Upper lobe of left lung (tissue), 6 donors: ENCODE measurements around the gene MTPN. TPM values are rescaled to one million over a fixed set of nuclear protein-coding genes. Genes with fewer than 3 reads are reported as not detected.

ENCODE experiments used
- ATAC-seq, 2 donors: fragments of 200-7000 bp; cut with Tn5 transposase; one replicate each; pipeline ENCODE4 v1.9.1; 2022; ENCODE audit warnings: mild to moderate bottlenecking in 2 of 2, moderate library complexity in 2 of 2; ENCODE audit not compliant: low FRiP score in 2 of 2
- DNase-seq, 2 donors: peaks; one replicate each; pipeline ENCODE4 v3.0.0-alpha.2; 2019 to 2020
- H3K27ac ChIP-seq, 4 donors: fragments of 200-600 bp; sonication (generic); one replicate each; pipeline ENCODE4 v1.5.1; 2016 to 2019
- H3K27me3 ChIP-seq, 4 donors: fragments of 200-600 bp; sonication (generic); one replicate each; pipeline ENCODE4 v1.5.1; 2017 to 2019
- H3K36me3 ChIP-seq, 4 donors: fragments of 200-600 bp; sonication (generic); one replicate each; pipeline ENCODE4 v1.5.1; 2016 to 2019
- H3K4me1 ChIP-seq, 4 donors: fragments of 200-600 bp; sonication (generic); one replicate each; pipeline ENCODE4 v1.5.1; 2018 to 2019
- H3K4me3 ChIP-seq, 4 donors: fragments of 200-600 bp; sonication (generic); one replicate each; pipeline ENCODE4 v1.5.1; 2017 to 2019; ENCODE audit warnings: mild to moderate bottlenecking in 2 of 4, moderate library complexity in 1 of 4
- H3K9me3 ChIP-seq, 4 donors: fragments of 200-600 bp; sonication (generic); one replicate each; pipeline ENCODE4 v1.5.1; 2018 to 2019
- EP300 ChIP-seq, 4 donors: sonication (generic); formaldehyde crosslinking; IDR thresholded peaks; one replicate each; pipeline ENCODE4 v1.5.1; 2017; ENCODE audit warnings: antibody characterized with exemption in 4 of 4, control low read depth in 2 of 4
- POLR2A ChIP-seq, 4 donors: fragments of 450-650 bp; IDR thresholded peaks; one replicate each; pipeline ENCODE4 v1.5.1; 2016 to 2017; ENCODE audit warnings: antibody characterized with exemption in 4 of 4, mild to moderate bottlenecking in 2 of 4
- POLR2AphosphoS5 ChIP-seq, 2 donors: sonication (generic); formaldehyde crosslinking; IDR thresholded peaks; one replicate each; pipeline ENCODE4 v1.5.1; 2017; ENCODE audit warnings: antibody characterized with exemption in 2 of 2
- WGBS, 2 donors: methylation state at CpG; one replicate each; pipeline ENCODE4 v1.1.5; 2017 to 2018; 5-methylcytosine and 5-hydroxymethylcytosine counted together
- total RNA-seq, 6 donors: library from RNA; depleted of rRNA in 4 of 6; stranded (reverse); fragments of >200 nt in 4 of 6; gene quantifications; one replicate each; pipeline versions ENCODE4 v1.1.0 to v1.2.1, GENCODE V29; 2016 to 2021
- TF ChIP-seq, protein P1 (sequence below), 6 experiments: fragments of 450-650 bp in 4 of 6; fragments of 200-600 bp in 2 of 6; sonication (generic) in 2 of 6; IDR thresholded peaks; one replicate each; pipeline ENCODE4 v1.5.1; 2016 to 2019; ENCODE audit warnings: antibody characterized with exemption in 6 of 6
- donor health status: DM: no; HTN: no; CAD: no; lungs with moderate emphysema.
- donor health status: DM: no; HTN: yes; CAD: no; lungs with severe emphysema.

MTPN gene
- total RNA-seq, 6 donors from 2014 or later: 34.2 to 145 (median 87.3) TPM

DNA sequence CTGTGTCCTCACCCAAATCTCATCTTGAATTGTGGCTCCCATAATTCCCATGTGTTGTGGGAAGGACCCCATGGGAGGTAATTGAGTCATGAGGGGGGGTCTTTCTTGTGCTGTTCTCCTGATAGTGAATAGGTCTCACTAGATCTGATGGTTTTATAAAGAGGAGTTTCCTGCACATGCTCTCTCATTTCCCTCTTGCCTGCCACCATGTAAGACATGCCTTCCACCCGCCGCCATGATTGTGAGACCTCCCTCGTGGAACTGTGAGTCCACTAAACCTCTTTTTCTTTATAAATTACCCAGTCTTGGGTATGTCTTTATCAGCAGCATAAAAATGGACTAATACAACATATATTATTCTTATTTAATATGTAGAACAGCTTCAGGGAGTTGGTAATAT is 29.0 kb upstream of the MTPN start:
- Histone ChIP-seq H3K4me3 (no peak overlapping the region), H3K9me3 (no peaks in the 10 kb centered on the region), H3K4me1 (no peaks in the 10 kb centered on the region), H3K27ac (no peak overlapping the region), H3K36me3 (no peaks in the 10 kb centered on the region), H3K27me3 (no peaks in the 10 kb centered on the region)
- no peak for DNase-seq
- ATAC-seq: no peak
- TF ChIP-seq POLR2AphosphoS5 (IDR thresholded peaks at IDR 0.05) (no peak), POLR2A (IDR thresholded peaks at IDR 0.05) (no peak), EP300 (IDR thresholded peaks at IDR 0.05) (no peak)
- TF ChIP-seq, protein P1, sequence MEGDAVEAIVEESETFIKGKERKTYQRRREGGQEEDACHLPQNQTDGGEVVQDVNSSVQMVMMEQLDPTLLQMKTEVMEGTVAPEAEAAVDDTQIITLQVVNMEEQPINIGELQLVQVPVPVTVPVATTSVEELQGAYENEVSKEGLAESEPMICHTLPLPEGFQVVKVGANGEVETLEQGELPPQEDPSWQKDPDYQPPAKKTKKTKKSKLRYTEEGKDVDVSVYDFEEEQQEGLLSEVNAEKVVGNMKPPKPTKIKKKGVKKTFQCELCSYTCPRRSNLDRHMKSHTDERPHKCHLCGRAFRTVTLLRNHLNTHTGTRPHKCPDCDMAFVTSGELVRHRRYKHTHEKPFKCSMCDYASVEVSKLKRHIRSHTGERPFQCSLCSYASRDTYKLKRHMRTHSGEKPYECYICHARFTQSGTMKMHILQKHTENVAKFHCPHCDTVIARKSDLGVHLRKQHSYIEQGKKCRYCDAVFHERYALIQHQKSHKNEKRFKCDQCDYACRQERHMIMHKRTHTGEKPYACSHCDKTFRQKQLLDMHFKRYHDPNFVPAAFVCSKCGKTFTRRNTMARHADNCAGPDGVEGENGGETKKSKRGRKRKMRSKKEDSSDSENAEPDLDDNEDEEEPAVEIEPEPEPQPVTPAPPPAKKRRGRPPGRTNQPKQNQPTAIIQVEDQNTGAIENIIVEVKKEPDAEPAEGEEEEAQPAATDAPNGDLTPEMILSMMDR (IDR thresholded peaks at IDR 0.05): no peak
- 90 to 92% methylated on average over 3 of the region's 3 CpGs for WGBS, 2 donors

DNA sequence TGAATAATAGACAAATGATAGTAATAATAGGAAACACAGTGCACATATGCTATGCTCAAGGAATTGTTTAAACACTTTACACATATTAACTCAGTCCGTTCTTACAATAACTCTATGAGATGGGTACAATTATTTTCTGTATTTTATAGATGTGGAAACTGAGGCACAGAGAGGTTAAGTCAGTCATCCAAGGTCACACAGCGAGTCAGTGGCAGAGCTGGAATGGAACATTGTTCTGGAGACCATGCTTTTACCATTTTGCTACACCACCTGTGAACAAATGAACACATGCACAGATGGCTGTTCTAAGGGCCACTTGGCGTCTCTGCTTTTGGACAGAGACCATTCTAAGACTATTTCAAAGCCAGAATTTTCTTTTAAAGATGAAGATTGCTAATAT is 26.9 kb upstream of the MTPN start:
- DNase-seq (no peak), ATAC-seq (no peak)
- H3K36me3 ChIP-seq: no peaks in the 10 kb centered on the region
- WGBS, 2 donors: 88 to 92% methylated on average over 3 of the region's 3 CpGs
- no peaks in the 10 kb centered on the region for H3K4me1 ChIP-seq
- no peak overlapping the region for H3K4me3 ChIP-seq
- no peak for TF ChIP-seq EP300 (IDR thresholded peaks at IDR 0.05)
- no peak for TF ChIP-seq POLR2AphosphoS5 (IDR thresholded peaks at IDR 0.05)
- TF ChIP-seq, protein P1 (IDR thresholded peaks at IDR 0.05): no peak
- no peak for TF ChIP-seq POLR2A (IDR thresholded peaks at IDR 0.05)
- no peaks in the 10 kb centered on the region for H3K9me3 ChIP-seq
- H3K27ac ChIP-seq: no peak overlapping the region
- no peaks in the 10 kb centered on the region for H3K27me3 ChIP-seq

DNA sequence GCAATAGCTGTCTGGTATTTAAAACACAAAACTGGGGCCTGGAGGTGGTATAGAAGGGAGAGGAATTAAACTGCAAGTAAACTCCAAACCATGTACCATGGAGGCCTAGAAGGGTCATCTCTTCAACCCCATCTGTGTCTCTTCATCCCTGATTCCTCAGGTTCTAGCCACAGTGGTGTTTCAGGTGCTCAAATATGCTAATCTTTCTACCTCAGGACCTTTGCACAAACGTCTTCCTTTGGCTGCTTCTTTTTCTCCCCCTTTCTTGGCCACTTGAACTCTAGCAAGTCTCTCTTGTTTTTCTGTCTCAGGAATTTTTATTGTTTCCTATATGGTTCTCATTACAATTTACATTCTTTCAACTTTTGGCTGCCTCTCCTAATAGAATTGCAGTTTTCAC is 25.6 kb upstream of the MTPN start:
- H3K36me3 ChIP-seq: no peaks in the 10 kb centered on the region
- no peak overlapping the region for H3K27ac ChIP-seq
- no peak for DNase-seq
- H3K9me3 ChIP-seq: no peaks in the 10 kb centered on the region
- 45 to 52% methylated on average over 1 of the region's 1 CpG for WGBS, 2 donors
- H3K4me3 ChIP-seq: no peak overlapping the region
- H3K27me3 ChIP-seq: no peaks in the 10 kb centered on the region
- H3K4me1 ChIP-seq: no peaks in the 10 kb centered on the region
- TF ChIP-seq POLR2A (IDR thresholded peaks at IDR 0.05): no peak
- TF ChIP-seq EP300 (IDR thresholded peaks at IDR 0.05): no peak
- TF ChIP-seq POLR2AphosphoS5 (IDR thresholded peaks at IDR 0.05): no peak
- TF ChIP-seq, protein P1 (IDR thresholded peaks at IDR 0.05): no peak
- ATAC-seq: no peak

DNA sequence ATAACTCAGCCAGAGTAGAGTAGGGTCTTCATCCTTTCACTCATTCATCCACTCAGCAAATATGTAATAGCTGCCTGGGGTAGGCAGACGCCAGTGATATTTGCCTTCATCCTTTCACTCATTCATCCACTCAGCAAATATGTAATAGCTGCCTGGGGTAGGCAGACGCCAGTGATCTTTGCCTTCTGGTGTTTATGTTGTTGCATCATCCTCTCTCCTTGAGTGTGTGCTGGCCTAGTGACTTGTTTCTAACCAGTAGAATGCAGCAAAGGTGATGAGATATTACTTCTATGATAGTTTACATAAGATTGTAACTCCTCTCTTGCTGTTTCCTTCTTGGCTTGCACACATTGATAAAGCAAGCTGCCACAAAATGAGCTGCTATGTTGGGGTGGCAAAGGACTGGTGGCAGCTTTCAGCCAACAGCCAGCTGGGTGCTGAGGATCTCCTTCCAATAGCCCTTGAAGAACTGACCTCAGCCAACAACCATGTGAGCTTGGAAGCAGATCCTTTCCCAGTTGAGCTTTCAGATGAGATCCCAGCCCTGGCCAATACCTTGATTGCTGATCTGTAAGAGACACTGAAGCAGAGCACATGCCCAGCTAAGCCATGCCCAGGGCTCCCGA is 23.2 kb upstream of the MTPN start:
- WGBS, 2 donors: 58 to 60% methylated on average over 3 of the region's 3 CpGs

More for the DNA sequence above, 23.2 kb upstream of the MTPN start:
- Histone ChIP-seq H3K4me3 (no peak overlapping the region), H3K27ac (no peak overlapping the region), H3K27me3 (no peaks in the 10 kb centered on the region), H3K9me3 (no peaks in the 10 kb centered on the region), H3K4me1 (no peaks in the 10 kb centered on the region), H3K36me3 (no peaks in the 10 kb centered on the region)
- no peak for TF ChIP-seq POLR2A (IDR thresholded peaks at IDR 0.05)
- TF ChIP-seq, protein P1 (IDR thresholded peaks at IDR 0.05): no peak
- TF ChIP-seq POLR2AphosphoS5 (IDR thresholded peaks at IDR 0.05): no peak
- TF ChIP-seq EP300 (IDR thresholded peaks at IDR 0.05): no peak
- ATAC-seq: no peak
- DNase-seq: no peak
